PC-9 (cell line): Measurements from ENCODE around the gene ZPBP2.

Source experiments
- EZH2 ChIP-seq: fragments of 200-600 bp; sonication (generic); IDR thresholded peaks from 2 replicates; pipeline ENCODE4 v1.8.0; 2017; ENCODE audit warnings: antibody characterized with exemption, low read depth
- TF ChIP-seq, protein P1 (sequence below): fragments of 200-600 bp; sonication (generic); conservative IDR thresholded peaks from 2 replicates; pipeline ENCODE4 v1.6.1; 2017; ENCODE audit warnings: mixed run types, antibody characterized with exemption, mild to moderate bottlenecking, moderate library complexity

- TF ChIP-seq, protein P1, sequence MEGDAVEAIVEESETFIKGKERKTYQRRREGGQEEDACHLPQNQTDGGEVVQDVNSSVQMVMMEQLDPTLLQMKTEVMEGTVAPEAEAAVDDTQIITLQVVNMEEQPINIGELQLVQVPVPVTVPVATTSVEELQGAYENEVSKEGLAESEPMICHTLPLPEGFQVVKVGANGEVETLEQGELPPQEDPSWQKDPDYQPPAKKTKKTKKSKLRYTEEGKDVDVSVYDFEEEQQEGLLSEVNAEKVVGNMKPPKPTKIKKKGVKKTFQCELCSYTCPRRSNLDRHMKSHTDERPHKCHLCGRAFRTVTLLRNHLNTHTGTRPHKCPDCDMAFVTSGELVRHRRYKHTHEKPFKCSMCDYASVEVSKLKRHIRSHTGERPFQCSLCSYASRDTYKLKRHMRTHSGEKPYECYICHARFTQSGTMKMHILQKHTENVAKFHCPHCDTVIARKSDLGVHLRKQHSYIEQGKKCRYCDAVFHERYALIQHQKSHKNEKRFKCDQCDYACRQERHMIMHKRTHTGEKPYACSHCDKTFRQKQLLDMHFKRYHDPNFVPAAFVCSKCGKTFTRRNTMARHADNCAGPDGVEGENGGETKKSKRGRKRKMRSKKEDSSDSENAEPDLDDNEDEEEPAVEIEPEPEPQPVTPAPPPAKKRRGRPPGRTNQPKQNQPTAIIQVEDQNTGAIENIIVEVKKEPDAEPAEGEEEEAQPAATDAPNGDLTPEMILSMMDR: no peak
- no peak for TF ChIP-seq EZH2
Measured at GRCh38 chr17:39894681-39895376, 26.8 kb downstream of the ZPBP2 start.
